NCI-H1436 (cell line): ENCODE results near the gene MPC1.
"Not testable (repeated sequence)": the region's sequence is repeated elsewhere in the genome, so short reads cannot be mapped to it uniquely, and the experiment has no call there.

Source experiments
- DNase-seq: peaks from one replicate; lab custom pipeline; 2025; lab: John Stamatoyannopoulos, UW

Gene MPC1

GRCh38 chr6:166345672-166346071 lies 37.1 kb downstream of the MPC1 start:
- DNase-seq: not testable (repeated sequence)

- not testable (repeated sequence) for DNase-seq
Observed at GRCh38 chr6:166344921-166345320, 37.8 kb downstream of the MPC1 start.

- DNase-seq: no peak
Observed at GRCh38 chr6:166344240-166344639, 38.5 kb downstream of the MPC1 start.

- DNase-seq: no peak
Observed at GRCh38 chr6:166343150-166343487, 39.6 kb downstream of the MPC1 start.

- DNase-seq: peak; percentile 62
Observed at GRCh38 chr6:166342349-166343149, 40.2 kb downstream of the MPC1 start, which contains the start of gene SFT2D1. Gene SFT2D1, minus strand, starts transcription at chr6:166342545. Its CDS starts 64 bp downstream, at chr6:166342481.

GRCh38 chr6:166341977-166342348 lies 40.8 kb downstream of the MPC1 start:
- no peak for DNase-seq

- no peak for DNase-seq
Observed at GRCh38 chr6:166341464-166341863, 41.3 kb downstream of the MPC1 start.

GRCh38 chr6:166338854-166339253 lies 43.9 kb downstream of the MPC1 start:
- no peak for DNase-seq

- DNase-seq: no peak
Observed at GRCh38 chr6:166336847-166337246, 45.9 kb downstream of the MPC1 start.

- DNase-seq: no peak
Observed at GRCh38 chr6:166335378-166336302, 47.1 kb downstream of the MPC1 start.

GRCh38 chr6:166334878-166335277 lies 47.9 kb downstream of the MPC1 start:
- no peak for DNase-seq

- no peak for DNase-seq
Observed at GRCh38 chr6:166333172-166333995, 49.4 kb downstream of the MPC1 start.

GRCh38 chr6:166331503-166332415 lies 51.0 kb downstream of the MPC1 start:
- no peak for DNase-seq

- DNase-seq: no peak
Observed at GRCh38 chr6:166330612-166331011, 52.1 kb downstream of the MPC1 start.

- no peak for DNase-seq
Observed at GRCh38 chr6:166325383-166326042, 57.2 kb downstream of the MPC1 start.

- DNase-seq: no peak
Observed at GRCh38 chr6:166323395-166323794, 59.3 kb downstream of the MPC1 start.

GRCh38 chr6:166318649-166319600 lies 63.8 kb downstream of the MPC1 start:
- no peak for DNase-seq

GRCh38 chr6:166318227-166318626 lies 64.5 kb downstream of the MPC1 start:
- DNase-seq: no peak
